ENCODE measurements around the gene CELF5.

DNA sequence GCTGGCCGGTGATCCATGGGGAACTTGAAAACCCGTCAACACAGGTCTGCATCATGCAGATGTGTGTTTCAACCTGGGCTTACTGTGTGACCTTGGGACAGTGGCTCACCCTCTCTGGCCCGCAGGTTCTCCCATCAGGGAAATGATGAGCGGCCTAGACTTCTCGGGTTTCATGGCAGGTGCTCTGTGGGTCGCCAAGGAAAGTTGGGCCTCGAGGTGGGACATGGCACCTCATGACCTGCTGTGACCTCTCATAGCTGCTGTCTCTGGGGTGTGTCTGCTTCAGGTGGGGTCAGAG is 91.2 kb downstream of the CELF5 start:
- TF ChIP-seq, protein P1, sequence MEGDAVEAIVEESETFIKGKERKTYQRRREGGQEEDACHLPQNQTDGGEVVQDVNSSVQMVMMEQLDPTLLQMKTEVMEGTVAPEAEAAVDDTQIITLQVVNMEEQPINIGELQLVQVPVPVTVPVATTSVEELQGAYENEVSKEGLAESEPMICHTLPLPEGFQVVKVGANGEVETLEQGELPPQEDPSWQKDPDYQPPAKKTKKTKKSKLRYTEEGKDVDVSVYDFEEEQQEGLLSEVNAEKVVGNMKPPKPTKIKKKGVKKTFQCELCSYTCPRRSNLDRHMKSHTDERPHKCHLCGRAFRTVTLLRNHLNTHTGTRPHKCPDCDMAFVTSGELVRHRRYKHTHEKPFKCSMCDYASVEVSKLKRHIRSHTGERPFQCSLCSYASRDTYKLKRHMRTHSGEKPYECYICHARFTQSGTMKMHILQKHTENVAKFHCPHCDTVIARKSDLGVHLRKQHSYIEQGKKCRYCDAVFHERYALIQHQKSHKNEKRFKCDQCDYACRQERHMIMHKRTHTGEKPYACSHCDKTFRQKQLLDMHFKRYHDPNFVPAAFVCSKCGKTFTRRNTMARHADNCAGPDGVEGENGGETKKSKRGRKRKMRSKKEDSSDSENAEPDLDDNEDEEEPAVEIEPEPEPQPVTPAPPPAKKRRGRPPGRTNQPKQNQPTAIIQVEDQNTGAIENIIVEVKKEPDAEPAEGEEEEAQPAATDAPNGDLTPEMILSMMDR (IDR thresholded peaks at IDR 0.05 in 4 of 5, conservative IDR thresholded peaks at IDR 0.05 in 1 of 5), result no peak
- TF ChIP-seq POLR2A (IDR thresholded peaks at IDR 0.05), result no peak

Measured in gastrocnemius medialis (tissue), 4 donors.